ENCODE data around the gene ITSN1. TPM values are rescaled to one million over a fixed set of nuclear protein-coding genes. Genes with fewer than 3 reads are reported as not detected.

The ITSN1 gene
- total RNA-seq, 1 donor from 2014 or later, result 77.5 TPM

DNA sequence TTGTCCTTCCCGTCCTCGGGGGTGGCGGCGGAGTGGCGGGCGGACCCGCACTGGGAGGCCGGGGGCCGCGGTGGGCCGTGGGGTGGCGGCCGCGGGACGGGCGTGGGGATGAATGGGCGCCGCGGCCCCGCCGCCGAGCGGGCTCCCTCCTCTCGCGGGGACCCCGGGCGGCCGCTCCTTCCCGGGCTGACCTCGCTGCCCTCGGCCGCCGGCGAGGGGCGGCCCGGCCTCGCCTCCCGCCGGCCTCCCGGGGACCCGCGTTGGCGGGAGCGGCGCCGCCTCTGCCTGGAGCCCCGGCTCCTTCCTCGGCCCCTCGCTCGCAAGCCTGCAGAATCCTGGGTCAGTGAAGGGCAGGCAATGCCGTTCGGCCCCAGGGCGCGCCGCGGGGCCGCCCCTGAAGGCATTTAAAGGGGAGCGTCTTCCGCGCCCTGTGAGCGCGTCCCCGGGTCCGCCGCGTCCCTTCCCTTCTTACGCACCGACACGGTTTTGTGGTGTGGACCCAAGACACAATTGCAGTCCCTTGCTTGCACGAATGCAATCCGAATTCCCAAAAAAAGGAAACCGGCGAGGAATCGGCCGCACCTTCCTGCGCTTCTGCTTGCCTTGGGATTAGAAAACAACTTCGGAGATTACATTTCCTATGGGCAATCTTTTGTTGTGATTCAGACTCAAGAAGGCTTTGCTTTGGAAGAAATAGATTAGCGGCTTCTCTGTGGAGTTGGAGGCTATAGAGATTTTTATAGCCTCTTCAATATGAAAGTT is 776 bp downstream of the ITSN1 start:
- Mint-ChIP-seq H3K9me3 (no peaks in the 10 kb centered on the region), H3K36me3 (no peaks in the 10 kb centered on the region), H3K27ac (peak overlapping the region; percentile 89), H3K27me3 (ENCODE audit: low read depth) (no peaks in the 10 kb centered on the region), H3K4me1 (peaks cover 23% of the 10 kb centered on the region), H3K4me3 (peak overlapping the region; percentile 93)
- peak; percentile 29 to 55 for DNase-seq (ENCODE audit: low spot score in 2 of 2, unreplicated experiment in 2 of 2)
- TF ChIP-seq, protein P1, sequence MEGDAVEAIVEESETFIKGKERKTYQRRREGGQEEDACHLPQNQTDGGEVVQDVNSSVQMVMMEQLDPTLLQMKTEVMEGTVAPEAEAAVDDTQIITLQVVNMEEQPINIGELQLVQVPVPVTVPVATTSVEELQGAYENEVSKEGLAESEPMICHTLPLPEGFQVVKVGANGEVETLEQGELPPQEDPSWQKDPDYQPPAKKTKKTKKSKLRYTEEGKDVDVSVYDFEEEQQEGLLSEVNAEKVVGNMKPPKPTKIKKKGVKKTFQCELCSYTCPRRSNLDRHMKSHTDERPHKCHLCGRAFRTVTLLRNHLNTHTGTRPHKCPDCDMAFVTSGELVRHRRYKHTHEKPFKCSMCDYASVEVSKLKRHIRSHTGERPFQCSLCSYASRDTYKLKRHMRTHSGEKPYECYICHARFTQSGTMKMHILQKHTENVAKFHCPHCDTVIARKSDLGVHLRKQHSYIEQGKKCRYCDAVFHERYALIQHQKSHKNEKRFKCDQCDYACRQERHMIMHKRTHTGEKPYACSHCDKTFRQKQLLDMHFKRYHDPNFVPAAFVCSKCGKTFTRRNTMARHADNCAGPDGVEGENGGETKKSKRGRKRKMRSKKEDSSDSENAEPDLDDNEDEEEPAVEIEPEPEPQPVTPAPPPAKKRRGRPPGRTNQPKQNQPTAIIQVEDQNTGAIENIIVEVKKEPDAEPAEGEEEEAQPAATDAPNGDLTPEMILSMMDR (IDR thresholded peaks at IDR 0.05; ENCODE audit: unreplicated experiment), result no peak

DNA sequence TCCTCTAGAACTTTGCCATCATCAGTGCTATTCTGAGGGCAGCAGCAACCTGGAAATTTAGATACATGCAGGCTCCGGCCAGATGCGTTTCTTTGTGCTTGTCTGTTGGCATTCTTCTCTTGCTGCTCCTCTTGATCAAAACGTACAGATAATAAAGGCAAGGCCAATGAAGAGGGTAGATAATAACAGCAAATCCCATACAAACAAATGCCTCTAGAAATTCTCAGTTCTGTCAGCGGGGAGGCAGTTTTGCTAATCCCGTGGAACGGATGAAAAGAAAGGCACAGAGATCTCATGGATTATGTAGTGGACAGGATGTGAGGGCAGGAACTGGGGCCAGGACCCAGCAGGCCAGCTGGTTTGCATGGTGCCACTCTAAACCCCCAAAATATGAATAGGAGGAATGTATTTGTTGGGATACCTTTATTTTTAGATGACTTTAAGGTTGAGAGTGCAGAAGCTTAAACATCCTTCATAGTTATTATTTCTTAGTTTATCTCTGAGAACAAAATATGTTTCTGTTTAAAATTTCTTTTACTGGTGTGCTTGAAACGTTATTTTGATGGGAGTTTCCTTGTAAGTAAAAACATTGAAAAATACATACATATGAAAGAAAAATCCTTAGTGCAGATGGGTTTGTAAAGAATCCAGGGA is 1.5 kb downstream of the ITSN1 start:
- H3K4me3 Mint-ChIP-seq, result peak overlapping the region; percentile 93
- peaks cover 23% of the 10 kb centered on the region for H3K4me1 Mint-ChIP-seq
- no peaks in the 10 kb centered on the region for H3K9me3 Mint-ChIP-seq
- TF ChIP-seq, protein P1 (IDR thresholded peaks at IDR 0.05; ENCODE audit: unreplicated experiment), result no peak
- peak overlapping the region; percentile 89 for H3K27ac Mint-ChIP-seq
- H3K36me3 Mint-ChIP-seq, result no peaks in the 10 kb centered on the region
- H3K27me3 Mint-ChIP-seq (ENCODE audit: low read depth), result no peaks in the 10 kb centered on the region
- DNase-seq (ENCODE audit: low spot score in 2 of 2, unreplicated experiment in 2 of 2), result no peak

GRCh38 chr21:33644383-33645074 is 2.2 kb downstream of the ITSN1 start:
- no peak for DNase-seq (ENCODE audit: low spot score in 2 of 2, unreplicated experiment in 2 of 2)
- peak overlapping the region; percentile 93 for H3K4me3 Mint-ChIP-seq
- H3K27ac Mint-ChIP-seq, result peak overlapping the region; percentile 89
- no peaks in the 10 kb centered on the region for H3K9me3 Mint-ChIP-seq
- TF ChIP-seq, protein P1 (IDR thresholded peaks at IDR 0.05; ENCODE audit: unreplicated experiment), result no peak
- H3K4me1 Mint-ChIP-seq, result peaks cover 23% of the 10 kb centered on the region
- no peaks in the 10 kb centered on the region for H3K27me3 Mint-ChIP-seq (ENCODE audit: low read depth)
- no peaks in the 10 kb centered on the region for H3K36me3 Mint-ChIP-seq

- peaks cover 27% of the 10 kb centered on the region for H3K4me1 Mint-ChIP-seq
- no peak overlapping the region for H3K27ac Mint-ChIP-seq
- H3K27me3 Mint-ChIP-seq (ENCODE audit: low read depth), result no peaks in the 10 kb centered on the region
- H3K9me3 Mint-ChIP-seq, result no peaks in the 10 kb centered on the region
- no peak for DNase-seq (ENCODE audit: low spot score in 2 of 2, unreplicated experiment in 2 of 2)
- TF ChIP-seq, protein P1 (IDR thresholded peaks at IDR 0.05; ENCODE audit: unreplicated experiment), result no peak
- no peaks in the 10 kb centered on the region for H3K36me3 Mint-ChIP-seq
- H3K4me3 Mint-ChIP-seq, result no peak overlapping the region
These were observed 3.4 kb downstream of the ITSN1 start for GRCh38 chr21:33645730-33646129.

DNA sequence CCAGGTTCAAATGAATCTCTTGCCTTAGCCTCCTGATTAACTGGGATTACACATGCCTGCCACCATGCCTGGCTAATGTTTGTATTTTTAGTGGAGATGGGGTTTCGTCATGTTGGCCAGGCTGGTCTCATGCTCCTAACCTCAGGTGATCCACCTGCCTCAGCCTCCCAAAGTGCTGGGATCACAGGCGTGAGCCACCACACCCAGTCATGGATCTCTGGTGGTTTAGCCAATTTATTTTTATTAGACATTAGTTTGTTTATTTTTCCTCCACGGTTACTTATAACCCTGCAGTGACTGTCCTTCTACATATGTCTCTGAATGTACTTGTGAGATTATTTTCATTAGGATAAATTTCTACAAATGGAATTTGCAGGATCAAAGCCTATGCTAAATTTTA is 5.3 kb downstream of the ITSN1 start:
- H3K9me3 Mint-ChIP-seq, result no peaks in the 10 kb centered on the region
- H3K36me3 Mint-ChIP-seq, result no peaks in the 10 kb centered on the region
- peaks cover 40% of the 10 kb centered on the region for H3K4me1 Mint-ChIP-seq
- DNase-seq (ENCODE audit: low spot score in 2 of 2, unreplicated experiment in 2 of 2), result no peak
- TF ChIP-seq, protein P1 (IDR thresholded peaks at IDR 0.05; ENCODE audit: unreplicated experiment), result no peak
- H3K4me3 Mint-ChIP-seq, result no peak overlapping the region
- no peak overlapping the region for H3K27ac Mint-ChIP-seq
- no peaks in the 10 kb centered on the region for H3K27me3 Mint-ChIP-seq (ENCODE audit: low read depth)
